Endothelial cell of umbilical vein (primary cell): ENCODE data around the gene DLG3. TPM values are rescaled to one million over a fixed set of nuclear protein-coding genes. Genes with fewer than 3 reads are reported as not detected.

ENCODE experiments used
- BruUV-seq: library from RNA; stranded (reverse); fragments of 400-500 nt; replicated peaks from 2 replicates; lab custom pipeline; 2021; lab: Mats Ljungman, UMichigan
- CTCF ChIA-PET: fragments of 300-600, 350-600 bp; sonication (Branson Sonifier 250); formaldehyde crosslinking; loops from one replicate; lab custom pipeline; 2021; ENCODE audit warnings: antibody characterized with exemption, inconsistent platforms; lab: Charles Lee
- POLR2A ChIA-PET: fragments of 300-600, 350-600 bp; sonication (Branson Sonifier 250); formaldehyde crosslinking; loops from one replicate; lab custom pipeline; 2021; ENCODE audit warnings: antibody characterized with exemption, inconsistent platforms; lab: Charles Lee
- DNase-seq: peaks from one replicate; pipeline ENCODE4 v3.0.0-alpha.2; 2011; ENCODE audit warnings: low read depth, low spot score
- FAIRE-seq: peaks from 2 replicates; lab custom pipeline; 2011; peaks lifted over from hg19 to GRCh38; lab: Jason Lieb, UNC
- H2AFZ ChIP-seq: 2 replicates; pipeline ENCODE4 v1.6.0; 2012; ENCODE audit warnings: low read depth, low read length, control low read depth, inconsistent platforms
- H3K27ac ChIP-seq: 2 replicates; pipeline ENCODE4 v1.5.1; 2011; ENCODE audit warnings: low read depth, mild to moderate bottlenecking, control low read depth, low read length, moderate library complexity; ENCODE audit not compliant: insufficient read depth
- H3K27me3 ChIP-seq, 2 experiments: 2 replicates each; pipeline versions ENCODE4 v1.6.0 to v1.6.1; 2011; ENCODE audit warnings: low read length in 2 of 2, mixed read lengths in 1 of 2; ENCODE audit not compliant: control insufficient read depth in 2 of 2, insufficient read depth in 2 of 2
- H3K36me3 ChIP-seq, 2 experiments: 2 replicates in 1 of 2; 3 replicates in 1 of 2; pipeline ENCODE4 v1.5.1; 2011; ENCODE audit warnings: low read length in 2 of 2, mild to moderate bottlenecking in 1 of 2, moderate library complexity in 1 of 2; ENCODE audit not compliant: control insufficient read depth in 2 of 2, insufficient read depth in 2 of 2; ENCODE audit errors: extremely low read depth in 1 of 2
- H3K4me1 ChIP-seq: 3 replicates; pipeline ENCODE4 v1.5.1; 2011; ENCODE audit warnings: mild to moderate bottlenecking, low read length; ENCODE audit not compliant: control insufficient read depth, insufficient read depth; ENCODE audit errors: extremely low read depth
- H3K4me2 ChIP-seq: 2 replicates; pipeline ENCODE4 v1.6.1; 2011; ENCODE audit warnings: low read length, control low read depth, mixed read lengths; ENCODE audit not compliant: insufficient read depth
- H3K4me3 ChIP-seq, 3 experiments: fragments of 200-600 bp in 1 of 3; sonication (generic), shearing (Covaris generic) in 1 of 3; replicated peaks in 1 of 3; 2 replicates each; pipeline ENCODE4 v1.5.1; 2011 to 2016; ENCODE audit warnings: control low read depth in 3 of 3, low read length in 3 of 3, mild to moderate bottlenecking in 2 of 3, inconsistent platforms in 1 of 3, low read depth in 1 of 3, moderate library complexity in 1 of 3; ENCODE audit not compliant: insufficient read depth in 1 of 3
- H3K79me2 ChIP-seq: 2 replicates; pipeline ENCODE4 v1.6.0; 2012; ENCODE audit warnings: low read length, inconsistent platforms; ENCODE audit not compliant: control insufficient read depth, insufficient read depth
- H3K9ac ChIP-seq: replicated peaks from 2 replicates; pipeline ENCODE3; 2011; ENCODE audit warnings: low read length, control low read depth; ENCODE audit not compliant: insufficient read depth; ENCODE audit errors: extremely low read depth
- H3K9me1 ChIP-seq: replicated peaks from 3 replicates; pipeline ENCODE4 v1.6.0; 2011; ENCODE audit warnings: mild to moderate bottlenecking, low read length; ENCODE audit not compliant: control insufficient read depth, insufficient read depth; ENCODE audit errors: extremely low read depth
- H3K9me3 ChIP-seq: replicated peaks from 2 replicates; pipeline ENCODE4 v1.5.1; 2012; ENCODE audit warnings: low read length, inconsistent platforms; ENCODE audit not compliant: control insufficient read depth, insufficient read depth
- H4K20me1 ChIP-seq: replicated peaks from 2 replicates; pipeline ENCODE3; 2011; ENCODE audit warnings: mild to moderate bottlenecking, low read length; ENCODE audit not compliant: control insufficient read depth, insufficient read depth; ENCODE audit errors: extremely low read depth
- CTCF ChIP-seq, 2 donors: IDR thresholded peaks; 1 replicate in 1 of 2; 2 replicates in 1 of 2; pipeline ENCODE4 v1.5.1; 2011; ENCODE audit warnings: low read length in 2 of 2, mild to moderate bottlenecking in 2 of 2, moderate library complexity in 2 of 2, control low read depth in 1 of 2, inconsistent platforms in 1 of 2, low read depth in 1 of 2; ENCODE audit not compliant: insufficient read depth in 1 of 2; ENCODE audit errors: extremely low read depth in 1 of 2
- FOS ChIP-seq: IDR thresholded peaks from 2 replicates; pipeline ENCODE4 v1.6.1; 2011; ENCODE audit warnings: mild to moderate bottlenecking, low read length, moderate library complexity, borderline replicate concordance; ENCODE audit not compliant: insufficient read depth
- POLR2AphosphoS5 ChIP-seq: IDR thresholded peaks from 2 replicates; pipeline ENCODE4 v1.6.1; 2012; ENCODE audit warnings: low read depth, mild to moderate bottlenecking, control low read depth, low read length, moderate library complexity; ENCODE audit not compliant: insufficient read depth
- dilution Hi-C: fragments of 300-500 bp; cut with MboI; formaldehyde crosslinking; loops from one replicate; pipeline ENCODE4 v1.15.0; 2019; ENCODE audit warnings: low sequenced_read_pairs; ENCODE audit not compliant: extremely low pct_ligation_motif_present
- intact Hi-C: fragments of 100-400 bp; cut with micrococcal nuclease; formaldehyde crosslinking; loops from one replicate; pipeline ENCODE4 v1.10.0; 2022
- polyA plus RNA-seq, 4 experiments: library from polyadenylated mRNA; depleted of rRNA in 3 of 4; stranded (reverse) in 3 of 4; unstranded in 1 of 4; fragments of >200 nt; gene quantifications; 2 replicates each; pipeline versions ENCODE4 v1.2.1 to v1.2.3, GENCODE V29; 2011 to 2012; ENCODE audit warnings: missing spikeins in 1 of 4
- total RNA-seq: library from RNA; stranded (reverse); gene quantifications from 2 replicates; pipeline ENCODE4 v1.2.3, GENCODE V29; 2021
- TF ChIP-seq, protein P1 (sequence below): IDR thresholded peaks from 2 replicates; pipeline ENCODE4 v1.6.1; 2011; ENCODE audit not compliant: insufficient read depth, insufficient read length

Gene DLG3
- total and polyA plus RNA-seq, 2 donors (not counting 3 experiments of a cell fraction or from before 2014, with no cell fraction given): 1.2 to 3.2 TPM

- CTCF ChIA-PET: interaction anchor here (1.3 to 2.3 kb wide), 5 partner anchors 10 to 302 kb away, joined by 3 to 15 read pairs (median 9); partner anchors contain the start of gene IGBP1
- Histone ChIP-seq H3K4me3 (peak overlapping the region; percentile 38 to 86 (median 67)), H3K27me3 (no peaks in the 10 kb centered on the region), H3K27ac (peak overlapping the region; percentile 7), H3K4me1 (peaks cover 9% of the 10 kb centered on the region), H3K4me2 (peak overlapping the region; percentile 82), H3K9ac (peak overlapping the region; percentile 55), H3K9me1 (no peaks in the 10 kb centered on the region), H3K36me3 (no peaks in the 10 kb centered on the region), H3K79me2 (no peaks in the 10 kb centered on the region), H3K9me3 (no peaks in the 10 kb centered on the region), H2AFZ (peak overlapping the region; percentile 75), H4K20me1 (no peaks in the 10 kb centered on the region)
- intact Hi-C loops (loop anchor here (1.0 to 5.0 kb wide), 2 partner anchors 117 to 302 kb away; partner anchors contain the start of gene IGBP1), dilution Hi-C loops (no loop called here)
- TF ChIP-seq, protein P1, sequence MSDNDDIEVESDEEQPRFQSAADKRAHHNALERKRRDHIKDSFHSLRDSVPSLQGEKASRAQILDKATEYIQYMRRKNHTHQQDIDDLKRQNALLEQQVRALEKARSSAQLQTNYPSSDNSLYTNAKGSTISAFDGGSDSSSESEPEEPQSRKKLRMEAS: no peak
- TF ChIP-seq POLR2AphosphoS5 (no peak), CTCF (IDR thresholded peaks at IDR 0.05; ENCODE audit: extremely low read depth in 1 of 2, insufficient read depth in 1 of 2, low read depth in 1 of 2, low read length in 2 of 2) (no peak), FOS (no peak)
- DNase-seq (no peak), FAIRE-seq (peak; percentile 46)
- BruUV-seq: TSS peak; percentile 38
- POLR2A ChIA-PET: no interaction called here
Observed at GRCh38 chrX:70434914-70435586, 9.6 kb upstream of the DLG3 start.
